GM12878 (cell line): Measurements from ENCODE around the gene ZNF280C. TPM values are rescaled to one million over a fixed set of nuclear protein-coding genes. Genes with fewer than 3 reads are reported as not detected.

Experiments used
- CEBPB ChIP-seq, 2 experiments: fragments of 150-350 bp in 1 of 2; IDR thresholded peaks; 2 replicates each; pipeline ENCODE4 v1.6.1; 2012 to 2014; ENCODE audit warnings: low read depth in 2 of 2, low read length in 2 of 2, borderline replicate concordance in 1 of 2, inconsistent platforms in 1 of 2
- EZH2 ChIP-seq: IDR thresholded peaks from 2 replicates; pipeline ENCODE4 v1.6.1; 2012; ENCODE audit warnings: low read depth, mild to moderate bottlenecking, control low read depth, inconsistent platforms, low read length, borderline replicate concordance; ENCODE audit not compliant: control insufficient read depth
- HCFC1 ChIP-seq: fragments of 150-350 bp; IDR thresholded peaks from 2 replicates; pipeline ENCODE4 v1.6.1; 2014; ENCODE audit warnings: low read length
- HDAC6 ChIP-seq: fragments of 200-600 bp; sonication (generic); IDR thresholded peaks from one replicate; pipeline ENCODE4 v1.8.0; 2017; ENCODE audit warnings: antibody characterized with exemption; ENCODE audit not compliant: unreplicated experiment
- NRF1 ChIP-seq: conservative IDR thresholded peaks from 2 replicates; pipeline ENCODE4 v1.6.1; 2011; ENCODE audit warnings: mild to moderate bottlenecking, low read depth, low read length, improper control_type of control experiment
- RFX5 ChIP-seq: IDR thresholded peaks from 2 replicates; pipeline ENCODE4 v1.6.1; 2011; ENCODE audit warnings: low read depth, low read length, improper control_type of control experiment
- SP1 ChIP-seq: IDR thresholded peaks from one replicate; pipeline ENCODE4 v1.6.1; 2011; ENCODE audit warnings: low read depth, low read length
- ZBED1 ChIP-seq: IDR thresholded peaks from 2 replicates; pipeline ENCODE4 v1.6.1; 2016; ENCODE audit warnings: borderline replicate concordance
- polyA plus RNA-seq, 11 experiments: library from polyadenylated mRNA; depleted of rRNA in 4 of 11; unstranded in 6 of 11; stranded (reverse) in 5 of 11; fragments of >200 nt; fragmentation: Nextera tagmentation in 4 of 11; fragmentation: Illumina TruSeq in 1 of 11; extraction: Ambion mirVana in 4 of 11; extraction: Trizol in 1 of 11; gene quantifications; 1 replicate in 1 of 11; 2 replicates in 10 of 11; pipeline versions ENCODE4 v1.2.1 to v1.2.3, GENCODE V29; 2011 to 2016; ENCODE audit warnings: inconsistent platforms in 2 of 11, missing spikeins in 2 of 11, low read depth in 1 of 11
- total RNA-seq, 4 experiments: library from RNA; depleted of rRNA in 3 of 4; stranded (reverse); fragments of >200 nt in 3 of 4; fragmentation: Illumina TruSeq in 1 of 4; extraction: Trizol in 1 of 4; gene quantifications; 2 replicates each; pipeline versions ENCODE4 v1.2.1 to v1.2.3, GENCODE V29; 2013 to 2021
- TF ChIP-seq, protein P1 (sequence below): fragments of 450-650 bp; IDR thresholded peaks from 2 replicates; pipeline ENCODE4 v1.6.1; 2016; ENCODE audit warnings: mild to moderate bottlenecking, moderate library complexity, borderline replicate concordance

ZNF280C gene
- total and polyA plus RNA-seq, 10 of the 15 experiments (the other 5 are each of a cell fraction or from before 2014, with no cell fraction given), result 0.82 to 8.8 (median 5.7) TPM

DNA sequence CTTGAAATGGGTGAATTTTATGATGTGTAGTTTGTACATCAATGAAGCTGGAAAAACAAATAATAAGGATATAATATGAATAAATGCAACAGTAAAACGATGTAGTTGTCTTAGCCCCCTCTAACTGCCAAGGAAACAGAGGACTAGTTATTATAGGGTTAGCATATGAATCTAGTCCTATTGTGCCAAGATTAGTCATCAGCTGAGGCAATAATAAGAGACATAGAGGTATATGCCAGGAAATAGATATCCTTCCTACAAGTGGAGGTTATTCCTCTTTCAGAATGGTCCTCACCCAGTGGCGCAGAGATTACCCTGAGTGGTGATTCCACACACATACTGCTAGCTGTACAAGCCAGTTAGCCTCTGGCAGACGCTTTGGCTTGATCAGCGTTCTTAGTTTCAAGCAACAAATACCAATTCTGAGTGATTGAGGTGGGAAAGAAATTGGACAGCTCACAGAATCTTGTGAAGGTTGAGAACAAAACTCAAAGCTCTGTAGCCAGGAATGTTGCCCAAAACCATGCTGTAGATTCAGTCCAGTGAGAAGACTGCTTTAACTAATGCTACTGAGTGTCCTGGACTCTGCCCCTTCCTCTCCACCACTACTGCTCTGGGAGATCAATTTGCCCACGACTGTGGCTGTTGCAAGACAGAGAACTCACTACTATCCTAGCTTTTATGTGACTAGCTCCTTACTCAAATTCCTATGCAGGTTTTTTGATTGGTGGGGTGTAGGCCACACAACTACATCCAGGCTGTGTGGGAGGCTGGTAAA, 27.0 kb upstream of the ZNF280C start (continued):
- TF ChIP-seq, protein P1, sequence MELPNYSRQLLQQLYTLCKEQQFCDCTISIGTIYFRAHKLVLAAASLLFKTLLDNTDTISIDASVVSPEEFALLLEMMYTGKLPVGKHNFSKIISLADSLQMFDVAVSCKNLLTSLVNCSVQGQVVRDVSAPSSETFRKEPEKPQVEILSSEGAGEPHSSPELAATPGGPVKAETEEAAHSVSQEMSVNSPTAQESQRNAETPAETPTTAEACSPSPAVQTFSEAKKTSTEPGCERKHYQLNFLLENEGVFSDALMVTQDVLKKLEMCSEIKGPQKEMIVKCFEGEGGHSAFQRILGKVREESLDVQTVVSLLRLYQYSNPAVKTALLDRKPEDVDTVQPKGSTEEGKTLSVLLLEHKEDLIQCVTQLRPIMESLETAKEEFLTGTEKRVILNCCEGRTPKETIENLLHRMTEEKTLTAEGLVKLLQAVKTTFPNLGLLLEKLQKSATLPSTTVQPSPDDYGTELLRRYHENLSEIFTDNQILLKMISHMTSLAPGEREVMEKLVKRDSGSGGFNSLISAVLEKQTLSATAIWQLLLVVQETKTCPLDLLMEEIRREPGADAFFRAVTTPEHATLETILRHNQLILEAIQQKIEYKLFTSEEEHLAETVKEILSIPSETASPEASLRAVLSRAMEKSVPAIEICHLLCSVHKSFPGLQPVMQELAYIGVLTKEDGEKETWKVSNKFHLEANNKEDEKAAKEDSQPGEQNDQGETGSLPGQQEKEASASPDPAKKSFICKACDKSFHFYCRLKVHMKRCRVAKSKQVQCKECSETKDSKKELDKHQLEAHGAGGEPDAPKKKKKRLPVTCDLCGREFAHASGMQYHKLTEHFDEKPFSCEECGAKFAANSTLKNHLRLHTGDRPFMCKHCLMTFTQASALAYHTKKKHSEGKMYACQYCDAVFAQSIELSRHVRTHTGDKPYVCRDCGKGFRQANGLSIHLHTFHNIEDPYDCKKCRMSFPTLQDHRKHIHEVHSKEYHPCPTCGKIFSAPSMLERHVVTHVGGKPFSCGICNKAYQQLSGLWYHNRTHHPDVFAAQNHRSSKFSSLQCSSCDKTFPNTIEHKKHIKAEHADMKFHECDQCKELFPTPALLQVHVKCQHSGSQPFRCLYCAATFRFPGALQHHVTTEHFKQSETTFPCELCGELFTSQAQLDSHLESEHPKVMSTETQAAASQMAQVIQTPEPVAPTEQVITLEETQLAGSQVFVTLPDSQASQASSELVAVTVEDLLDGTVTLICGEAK, result no peak
- no peak for TF ChIP-seq SP1
- no peak for TF ChIP-seq CEBPB (IDR thresholded peaks at IDR 0.05; ENCODE audit: borderline replicate concordance in 1 of 2, low read depth in 2 of 2, low read length in 2 of 2)
- TF ChIP-seq HCFC1, result no peak
- no peak for TF ChIP-seq EZH2
- TF ChIP-seq RFX5, result no peak
- TF ChIP-seq ZBED1, result no peak
- no peak for TF ChIP-seq NRF1
- TF ChIP-seq HDAC6, result no peak
